ENCODE measurements around the gene SUN3.
"Not testable (repeated sequence)": the region's sequence is repeated elsewhere in the genome, so short reads cannot be mapped to it uniquely, and the experiment has no call there.

Gene SUN3

GRCh38 chr7:47943676-47944474 lies 85.0 kb downstream of the SUN3 start:
- DNase-seq (ENCODE audit: low read depth in 2 of 2) = no peak
- TF ChIP-seq CTCF (IDR thresholded peaks at IDR 0.05; ENCODE audit: low read depth, low read length) = no peak
- no peak overlapping the region for H3K4me3 ChIP-seq (replicated peaks in 1 of 2; ENCODE audit: low read depth in 2 of 2, low read length in 2 of 2)

GRCh38 chr7:47942651-47943050 lies 86.3 kb downstream of the SUN3 start:
- not testable (repeated sequence) for H3K4me3 ChIP-seq (replicated peaks in 1 of 2; ENCODE audit: low read depth in 2 of 2, low read length in 2 of 2); DNase-seq (ENCODE audit: low read depth in 2 of 2)

- TF ChIP-seq CTCF (IDR thresholded peaks at IDR 0.05; ENCODE audit: low read depth, low read length) = no peak
- peak; percentile 41 to 76 for DNase-seq (ENCODE audit: low read depth in 2 of 2)
- H3K4me3 ChIP-seq (replicated peaks in 1 of 2; ENCODE audit: low read depth in 2 of 2, low read length in 2 of 2) = no peak overlapping the region
Observed at GRCh38 chr7:47942132-47942531, 86.8 kb downstream of the SUN3 start.

GRCh38 chr7:47941136-47941844 lies 87.6 kb downstream of the SUN3 start:
- DNase-seq (ENCODE audit: low read depth in 2 of 2) = peak; percentile 92
- no peak for TF ChIP-seq CTCF (IDR thresholded peaks at IDR 0.05; ENCODE audit: low read depth, low read length)
- no peak overlapping the region for H3K4me3 ChIP-seq (replicated peaks in 1 of 2; ENCODE audit: low read depth in 2 of 2, low read length in 2 of 2)

- no peak overlapping the region for H3K4me3 ChIP-seq (replicated peaks in 1 of 2; ENCODE audit: low read depth in 2 of 2, low read length in 2 of 2)
- peak; percentile 79 to 80 for DNase-seq (ENCODE audit: low read depth in 2 of 2)
- TF ChIP-seq CTCF (IDR thresholded peaks at IDR 0.05; ENCODE audit: low read depth, low read length) = no peak
Observed at GRCh38 chr7:47940088-47941013, 88.6 kb downstream of the SUN3 start.

GRCh38 chr7:47939425-47940036 lies 89.4 kb downstream of the SUN3 start:
- DNase-seq (ENCODE audit: low read depth in 2 of 2) = no peak
- no peak overlapping the region for H3K4me3 ChIP-seq (replicated peaks in 1 of 2; ENCODE audit: low read depth in 2 of 2, low read length in 2 of 2)
- no peak for TF ChIP-seq CTCF (IDR thresholded peaks at IDR 0.05; ENCODE audit: low read depth, low read length)
